NCI-H1105 treated with DMSO at 0.1 percent for 48 hours (cell line): Measurements from ENCODE around the gene ERICH6.
A peak's percentile ranks its signal among the peaks of the same experiment; 100 is the strongest.

Experiments used
- DNase-seq: peaks from one replicate; lab custom pipeline; 2025; lab: John Stamatoyannopoulos, UW

ERICH6 gene

DNA sequence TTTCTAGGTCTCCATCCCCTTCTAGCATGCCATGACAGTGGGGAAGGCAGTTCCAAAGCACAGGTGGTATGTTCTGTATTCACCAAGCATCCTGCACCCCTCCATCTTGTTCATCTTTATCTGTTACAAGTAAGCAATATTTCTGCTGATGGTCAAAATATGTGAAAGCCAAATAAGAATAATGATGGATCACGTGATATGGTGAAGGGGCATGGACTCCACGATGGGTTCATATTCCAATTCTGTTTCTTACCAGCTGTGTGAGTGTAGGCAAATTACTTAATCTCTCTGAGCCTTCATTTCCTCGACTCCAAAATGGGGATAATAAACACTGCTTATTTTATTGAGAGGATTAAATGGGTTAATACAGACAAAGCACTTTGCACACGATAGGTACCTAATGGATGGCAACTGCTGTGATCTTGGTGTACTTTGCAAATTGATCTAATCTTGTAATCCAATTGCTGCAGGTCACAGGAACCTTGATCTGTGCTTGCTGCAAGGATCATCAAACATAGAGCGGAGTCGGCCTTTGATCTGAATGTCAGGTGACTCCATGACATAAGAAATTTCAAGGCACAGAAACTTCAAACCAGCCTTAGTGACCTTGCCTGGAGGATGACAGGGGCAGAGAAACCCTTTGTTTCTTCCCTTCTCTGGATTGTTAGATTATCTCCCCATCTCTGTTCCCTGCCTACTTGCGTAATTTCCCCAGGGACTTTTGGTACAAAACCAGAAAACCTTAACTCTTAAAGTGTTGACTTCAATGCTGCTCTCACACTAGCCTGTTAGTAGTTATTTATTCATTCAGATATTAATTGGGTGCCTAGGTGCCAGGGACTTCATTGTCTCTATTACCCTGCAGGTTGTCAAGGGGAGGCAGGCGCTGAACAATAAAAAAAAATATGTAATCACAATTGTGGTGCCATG, 33.4 kb upstream of the ERICH6 start:
- DNase-seq = no peak

GRCh38 chr3:150736316-150736719, 32.6 kb upstream of the ERICH6 start:
- DNase-seq = no peak

DNA sequence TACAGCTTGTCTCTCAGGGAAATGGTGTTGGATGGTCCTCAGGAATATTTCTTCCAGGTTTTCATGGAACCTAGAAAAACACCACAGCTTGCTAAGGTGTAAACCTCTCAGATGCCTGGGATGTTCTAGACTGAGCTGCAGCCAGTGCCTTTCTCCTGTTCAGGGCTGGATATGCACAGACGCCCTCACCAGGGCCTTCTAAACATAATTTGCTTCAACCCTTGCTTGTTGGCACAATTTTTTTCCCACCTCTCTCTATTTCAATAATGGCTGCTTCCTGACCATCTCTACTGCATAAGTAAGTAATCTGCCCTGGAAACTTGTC, 31.0 kb upstream of the ERICH6 start:
- DNase-seq = no peak

GRCh38 chr3:150733936-150734794, 30.4 kb upstream of the ERICH6 start:
- no peak for DNase-seq

- no peak for DNase-seq
Measured at GRCh38 chr3:150733373-150733935, 29.7 kb upstream of the ERICH6 start.

- DNase-seq = no peak
Measured at GRCh38 chr3:150729682-150730360, 26.1 kb upstream of the ERICH6 start.

- DNase-seq = peak; percentile 31
Measured at GRCh38 chr3:150727653-150728502, 24.2 kb upstream of the ERICH6 start.

GRCh38 chr3:150725548-150725947, 21.8 kb upstream of the ERICH6 start:
- DNase-seq = no peak

- no peak for DNase-seq
Measured at GRCh38 chr3:150723946-150724345, 20.2 kb upstream of the ERICH6 start.

DNA sequence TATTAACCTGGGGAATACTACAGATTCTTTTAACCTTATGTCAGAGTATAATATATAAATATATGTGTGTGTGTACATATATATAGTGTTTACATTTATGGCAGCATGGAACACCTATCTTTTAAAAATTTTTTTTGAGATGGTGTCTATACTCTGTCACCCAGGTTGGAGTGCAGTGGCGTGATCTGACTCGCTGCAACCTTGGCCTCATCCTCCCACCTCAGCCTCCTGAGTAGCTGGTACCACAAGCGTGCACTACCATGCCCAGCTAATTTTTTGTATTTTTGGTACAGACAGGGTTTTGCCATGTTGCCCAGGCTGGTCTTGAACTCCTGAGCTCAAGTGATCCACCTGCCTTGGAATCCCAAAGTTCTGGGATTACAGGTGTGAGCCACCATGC, 18.5 kb upstream of the ERICH6 start:
- DNase-seq = no peak

GRCh38 chr3:150721285-150722130, 17.8 kb upstream of the ERICH6 start:
- peak; percentile 89 for DNase-seq

DNA sequence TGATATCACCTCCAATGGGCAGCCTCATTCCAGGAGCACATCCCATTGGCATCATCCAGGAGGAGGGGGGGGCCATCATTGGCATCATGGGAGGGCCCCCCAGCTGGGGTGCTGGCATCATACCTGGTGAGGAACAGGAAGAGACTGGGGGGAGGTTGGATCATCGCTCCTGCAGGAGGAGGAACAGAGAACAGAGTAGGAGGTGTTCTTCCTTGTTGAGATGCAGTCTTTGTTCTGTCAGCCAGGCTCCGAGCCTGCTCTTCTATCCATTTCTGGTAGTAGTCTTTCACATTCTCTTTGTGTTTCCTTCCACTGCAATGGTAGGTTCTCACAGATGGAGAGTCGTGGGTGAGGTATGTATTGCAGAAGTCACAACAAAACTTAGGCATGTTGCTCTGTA, 16.7 kb upstream of the ERICH6 start:
- no peak for DNase-seq

- DNase-seq = no peak
Measured at GRCh38 chr3:150710097-150710496, 6.4 kb upstream of the ERICH6 start.

- DNase-seq = no peak
Measured at GRCh38 chr3:150703299-150703755, 393 bp downstream of the ERICH6 start.

- no peak for DNase-seq
Measured at GRCh38 chr3:150699068-150699639, 4.6 kb downstream of the ERICH6 start.

DNA sequence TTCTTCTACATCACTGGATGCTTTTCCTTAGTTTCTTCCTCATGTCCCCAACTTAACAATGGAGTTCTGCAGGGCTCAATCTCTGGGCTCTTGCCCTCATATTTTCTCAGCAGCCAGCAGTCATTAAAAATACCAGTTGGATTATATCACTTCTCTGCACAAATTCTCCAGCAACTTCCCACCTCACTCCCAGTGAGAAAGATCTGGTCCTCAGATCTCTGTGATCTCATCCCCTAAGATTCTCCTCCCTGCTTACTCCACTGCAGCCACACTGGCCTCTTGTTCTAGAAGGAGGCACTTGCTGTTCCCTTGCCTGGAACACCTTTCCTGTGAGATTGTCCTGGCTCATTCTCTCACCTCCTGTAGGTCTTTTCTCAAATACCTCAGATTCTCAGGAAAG, 6.1 kb downstream of the ERICH6 start:
- no peak for DNase-seq

- no peak for DNase-seq
Measured at GRCh38 chr3:150691414-150692040, 12.2 kb downstream of the ERICH6 start.

DNA sequence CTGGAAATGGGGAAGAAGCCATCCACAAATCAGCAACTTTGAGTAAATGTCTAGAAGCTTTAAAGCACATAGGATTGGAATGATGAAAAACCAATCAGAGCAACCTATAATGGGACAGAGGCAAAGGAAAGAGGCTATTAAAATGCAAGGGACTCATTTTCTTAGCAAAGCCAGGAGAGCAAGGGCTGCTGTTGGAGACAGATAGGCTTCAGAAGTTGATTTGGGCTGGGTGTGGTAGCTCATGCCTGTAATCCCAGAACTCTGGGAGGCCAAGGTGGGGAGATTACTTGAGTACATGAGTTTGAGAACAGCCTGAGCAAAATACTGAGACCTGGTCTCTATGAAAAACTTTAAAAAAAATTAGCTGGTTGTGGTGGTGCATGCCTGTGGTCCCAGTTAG, 16.1 kb downstream of the ERICH6 start:
- DNase-seq = no peak

DNA sequence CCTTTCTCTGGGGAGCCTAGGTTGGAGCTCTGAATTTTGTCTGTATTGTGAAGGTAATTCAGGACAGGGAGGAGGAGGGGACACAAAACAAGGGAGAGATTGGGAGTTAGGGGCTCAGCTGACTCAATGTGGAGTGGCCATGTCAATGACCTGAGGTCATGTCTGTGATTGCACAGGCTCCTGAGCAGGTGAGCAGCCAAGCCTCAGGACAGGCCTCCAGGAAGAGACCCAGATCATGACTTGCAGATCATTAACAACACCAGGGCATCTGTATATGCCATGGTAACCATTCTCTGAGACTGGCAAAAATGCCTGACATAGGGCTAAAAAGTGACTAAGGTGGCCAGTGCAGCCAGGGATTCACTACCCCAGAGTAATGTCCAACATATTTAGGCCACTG, 20.9 kb downstream of the ERICH6 start:
- DNase-seq = no peak
